Heart right ventricle (tissue), 16 donors: ENCODE measurements around the gene SPRN. TPM values are rescaled to one million over a fixed set of nuclear protein-coding genes. Genes with fewer than 3 reads are reported as not detected.

Source experiments
- ATAC-seq, 8 donors: fragments of 200-7000 bp; cut with Tn5 transposase; one replicate each; pipeline ENCODE4 v1.9.1; 2020; ENCODE audit warnings: mild to moderate bottlenecking in 8 of 8, moderate library complexity in 8 of 8, moderate number of reproducible peaks in 1 of 8
- DNase-seq, 2 donors: peaks; one replicate each; pipeline ENCODE4 v3.0.0-alpha.2; 2020
- H3K27ac ChIP-seq, 10 donors: fragments of 200-600 bp; sonication (generic) in 2 of 10; one replicate each; pipeline versions ENCODE4 v1.5.0 to v1.8.0; 2020 to 2022; ENCODE audit warnings: mild to moderate bottlenecking in 3 of 10
- H3K27me3 ChIP-seq, 7 donors: fragments of 200-600 bp; one replicate each; pipeline ENCODE4 v1.8.0; 2021 to 2022; ENCODE audit warnings: mild to moderate bottlenecking in 2 of 7
- H3K36me3 ChIP-seq, 9 donors: fragments of 200-600 bp; sonication (generic) in 1 of 9; one replicate each; pipeline versions ENCODE4 v1.5.0 to v1.8.0; 2020 to 2022; ENCODE audit warnings: mild to moderate bottlenecking in 2 of 9
- H3K4me1 ChIP-seq, 9 donors: fragments of 200-600 bp; sonication (generic) in 1 of 9; one replicate each; pipeline versions ENCODE4 v1.5.0 to v1.8.0; 2020 to 2022; ENCODE audit warnings: mild to moderate bottlenecking in 4 of 9
- H3K4me3 ChIP-seq, 10 donors: fragments of 200-600 bp; sonication (generic) in 2 of 10; one replicate each; pipeline versions ENCODE4 v1.5.0 to v1.8.0; 2020 to 2022; ENCODE audit warnings: mild to moderate bottlenecking in 7 of 10, moderate library complexity in 2 of 10
- H3K9me3 ChIP-seq, 11 donors: fragments of 200-600 bp in 10 of 11; sonication (generic) in 2 of 11; one replicate each; pipeline versions ENCODE4 v1.5.0 to v1.8.0; 2013 to 2022; ENCODE audit warnings: mild to moderate bottlenecking in 2 of 11, control low read depth in 1 of 11, moderate library complexity in 1 of 11
- WGBS, 2 donors: extraction: QIAGEN DNeasy Blood & Tissue Kit; methylation state at CpG; one replicate each; pipeline ENCODE4 v1.1.7; 2013; ENCODE audit warnings: inconsistent platforms in 1 of 2; 5-methylcytosine and 5-hydroxymethylcytosine counted together
- intact Hi-C, 10 donors: fragments of 100-400 bp; cut with DNase I; formaldehyde crosslinking; loops; one replicate each; pipeline versions ENCODE4 v1.11.1 to v1.14.2; 2022
- polyA plus RNA-seq, 2 donors: library from polyadenylated mRNA; stranded (reverse); fragments of 200-250 nt; gene quantifications; one replicate each; pipeline ENCODE4 v1.2.3, GENCODE V29; 2013
- total RNA-seq, 10 donors: library from RNA; stranded (reverse); fragmentation: NEBNext Ultra II Directional in 3 of 10; extraction: Animal tissue kit (Norgen Biotek cat#: 25700) in 3 of 10; gene quantifications; one replicate each; pipeline versions ENCODE4 v1.2.1 to v1.2.4, GENCODE V29; 2021 to 2023
- TF ChIP-seq, protein P1 (sequence below), 9 donors: fragments of 200-600 bp; sonication (generic) in 2 of 9; IDR thresholded peaks; one replicate each; pipeline versions ENCODE4 v1.5.0 to v1.8.0; 2021 to 2022; ENCODE audit warnings: antibody characterized with exemption in 9 of 9, mild to moderate bottlenecking in 5 of 9, moderate library complexity in 1 of 9
- donor health status: Arrhythmogenic right ventricular cardiomyopathy.
- donor health status: ischemic (EF 13 %, LVEDD 7.1; RV severe dilation, severe dysfunction).
- donor health status: healthy with polysubstance abuse.
- donor health status: DM: no; HTN: yes; CAD: no.
- donor health status: DM: no; HTN: no; CAD: no.
- donor health status: ischemic (EF 25% LVEDD 6.9; RV normal size, moderate dysfunction).
- donor health status: ischemic (EF 25% LVEDD 5.7; RV mildly dilated, moderate dysfunction).
- donor health status: healthy.
- donor health status: DM: yes; HTN: yes; CAD: no.
- donor health status: Ischemic cardiomyopathy.
- donor health status: ischemic (EF 35%, LVEDD 5.7; RV mildly dilated, moderate dysfunction).
- donor health status: nonischemic (EF 11% LVEDD 7.7; RV severe dilation, severe dysfunction).
- donor health status: DM: yes; HTN: yes; CAD: no.
- donor health status: PGD.
- donor health status: ischemic (EF 29% LVEDD 5.4; RV normal size, mild dysfunction).
- donor health status: nonischemic (EF 23%, LVEDD 6.1; RV moderate dilation, normal function).

SPRN gene
- total and polyA plus RNA-seq, 12 donors = 0.07 to 0.22 (median 0.09) TPM; not detected in 9

DNA sequence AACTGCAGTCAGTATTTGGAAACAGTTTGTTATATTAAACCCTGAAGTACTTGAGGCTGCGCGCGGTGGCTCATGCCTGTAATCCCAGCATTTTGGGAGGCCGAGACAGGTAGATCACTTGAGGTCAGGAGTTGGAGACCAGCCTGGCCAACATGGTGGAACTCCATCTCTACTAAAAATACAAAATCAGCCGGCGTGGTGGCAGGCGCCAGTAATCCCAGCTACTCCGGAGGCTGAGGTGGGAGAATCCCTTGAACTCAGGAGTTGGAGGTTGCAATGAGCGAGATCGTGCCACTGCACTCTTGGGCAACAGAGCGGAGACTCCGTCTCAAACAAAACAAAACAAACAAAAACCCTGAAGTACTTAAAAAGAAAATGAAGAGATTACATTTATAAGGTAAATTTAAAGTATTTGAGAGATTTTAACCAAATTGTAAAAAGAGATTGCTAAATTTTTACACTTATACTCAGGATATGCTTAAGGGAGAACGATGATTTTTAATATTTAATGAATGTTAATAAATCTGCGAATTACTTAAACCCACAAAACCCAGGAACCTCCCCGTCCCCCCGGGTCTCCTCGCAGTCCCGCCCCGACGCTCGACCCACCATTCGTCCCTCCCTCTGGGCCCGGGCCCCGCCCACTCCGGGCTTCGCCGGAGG, 30.9 kb downstream of the SPRN start:
- no peak for ATAC-seq
- TF ChIP-seq, protein P1, sequence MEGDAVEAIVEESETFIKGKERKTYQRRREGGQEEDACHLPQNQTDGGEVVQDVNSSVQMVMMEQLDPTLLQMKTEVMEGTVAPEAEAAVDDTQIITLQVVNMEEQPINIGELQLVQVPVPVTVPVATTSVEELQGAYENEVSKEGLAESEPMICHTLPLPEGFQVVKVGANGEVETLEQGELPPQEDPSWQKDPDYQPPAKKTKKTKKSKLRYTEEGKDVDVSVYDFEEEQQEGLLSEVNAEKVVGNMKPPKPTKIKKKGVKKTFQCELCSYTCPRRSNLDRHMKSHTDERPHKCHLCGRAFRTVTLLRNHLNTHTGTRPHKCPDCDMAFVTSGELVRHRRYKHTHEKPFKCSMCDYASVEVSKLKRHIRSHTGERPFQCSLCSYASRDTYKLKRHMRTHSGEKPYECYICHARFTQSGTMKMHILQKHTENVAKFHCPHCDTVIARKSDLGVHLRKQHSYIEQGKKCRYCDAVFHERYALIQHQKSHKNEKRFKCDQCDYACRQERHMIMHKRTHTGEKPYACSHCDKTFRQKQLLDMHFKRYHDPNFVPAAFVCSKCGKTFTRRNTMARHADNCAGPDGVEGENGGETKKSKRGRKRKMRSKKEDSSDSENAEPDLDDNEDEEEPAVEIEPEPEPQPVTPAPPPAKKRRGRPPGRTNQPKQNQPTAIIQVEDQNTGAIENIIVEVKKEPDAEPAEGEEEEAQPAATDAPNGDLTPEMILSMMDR (IDR thresholded peaks at IDR 0.05) = no peak
- Histone ChIP-seq H3K36me3 (peaks cover 0 to 30% (median 7%) of the 10 kb centered on the region in 9 donors), H3K4me3 (peak overlapping the region in 9 of 10 donors; percentile 62 to 99 (median 91)), H3K4me1 (peaks cover 3 to 40% (median 15%) of the 10 kb centered on the region in 9 donors), H3K9me3 (no peaks in the 10 kb centered on the region), H3K27ac (peak overlapping the region in 9 of 10 donors; percentile 71 to 97 (median 91)), H3K27me3 (no peaks in the 10 kb centered on the region)
- intact Hi-C loops = no loop called here
- no peak for DNase-seq
- WGBS, 2 donors = 35 to 36% methylated on average over 27 of the region's 27 CpGs

DNA sequence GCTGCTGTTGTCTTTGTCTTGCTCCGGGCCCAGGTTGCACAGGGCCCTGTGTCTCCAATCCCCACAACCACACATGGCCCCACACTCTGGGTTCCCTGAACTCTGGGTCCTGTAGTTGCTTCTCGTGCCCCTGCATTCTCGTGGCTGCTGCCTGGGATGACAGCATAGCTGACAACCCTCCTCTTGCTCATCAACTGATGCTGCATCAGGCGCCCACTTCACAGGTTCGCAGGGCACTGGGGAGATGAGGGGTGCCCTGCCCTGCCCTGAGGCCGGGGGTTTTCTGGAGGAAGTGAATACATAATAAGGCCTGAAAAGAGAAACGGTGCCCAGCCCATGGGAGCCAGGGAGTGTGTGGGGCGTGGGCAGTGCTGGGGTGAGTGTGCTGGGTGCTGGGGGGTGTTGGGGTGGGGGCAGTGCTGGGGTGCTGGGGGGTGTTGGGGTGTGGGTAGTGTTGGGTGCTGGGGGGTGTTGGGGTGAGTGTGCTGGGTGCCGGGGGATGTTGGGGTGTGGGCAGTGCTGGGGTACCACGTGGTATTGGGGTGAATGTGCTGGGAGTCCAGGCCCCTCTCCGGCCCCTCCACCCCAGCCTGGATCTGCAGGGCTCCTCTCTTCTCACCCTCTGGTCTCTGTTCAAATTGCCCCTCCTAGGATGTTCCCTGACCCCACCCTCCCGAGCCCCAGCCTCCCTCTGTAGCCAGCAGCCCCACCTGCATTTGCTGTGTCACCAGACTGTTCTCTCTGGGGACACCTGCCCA, 32.5 kb downstream of the SPRN start:
- intact Hi-C loops = no loop called here

DNA sequence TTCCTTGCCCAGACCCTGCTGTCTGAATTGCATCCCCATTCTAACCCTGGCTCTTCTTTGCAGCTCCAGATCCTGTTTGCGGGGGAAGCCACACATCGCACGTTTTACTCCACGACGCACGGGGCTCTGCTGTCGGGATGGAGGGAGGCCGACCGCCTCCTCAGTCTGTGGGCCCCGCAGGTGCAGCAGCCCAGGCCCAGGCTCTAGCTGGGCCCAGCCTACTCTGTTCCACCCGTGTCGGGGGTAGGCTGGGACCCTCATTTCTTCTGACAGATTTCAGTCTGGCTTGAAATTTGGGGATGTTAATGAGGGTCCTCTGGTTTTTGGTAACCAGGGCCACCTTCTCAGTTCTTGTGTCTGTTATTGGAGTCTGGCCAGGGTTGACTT, 33.2 kb downstream of the SPRN start:
- intact Hi-C loops = no loop called here
- Histone ChIP-seq H3K4me3 (no peak overlapping the region), H3K9me3 (no peaks in the 10 kb centered on the region), H3K36me3 (peaks cover 0 to 12% (median 0%) of the 10 kb centered on the region in 9 donors), H3K27ac (no peak overlapping the region), H3K4me1 (peaks cover 3 to 44% (median 15%) of the 10 kb centered on the region in 9 donors), H3K27me3 (no peaks in the 10 kb centered on the region)
- 95 to 96% methylated on average over 12 of the region's 12 CpGs for WGBS, 2 donors
- ATAC-seq = no peak
- no peak for DNase-seq
- TF ChIP-seq, protein P1 (IDR thresholded peaks at IDR 0.05) = no peak

More for the DNA sequence above, 32.5 kb downstream of the SPRN start:
- Histone ChIP-seq H3K4me3 (no peak overlapping the region), H3K27ac (no peak overlapping the region), H3K27me3 (no peaks in the 10 kb centered on the region), H3K9me3 (no peaks in the 10 kb centered on the region), H3K4me1 (peaks cover 3 to 44% (median 15%) of the 10 kb centered on the region in 9 donors), H3K36me3 (peaks cover 0 to 19% (median 0%) of the 10 kb centered on the region in 9 donors)
- WGBS, 2 donors = 84 to 92% methylated on average over 12 of the region's 12 CpGs
- TF ChIP-seq, protein P1 (IDR thresholded peaks at IDR 0.05) = no peak
- DNase-seq (no peak), ATAC-seq (no peak)

DNA sequence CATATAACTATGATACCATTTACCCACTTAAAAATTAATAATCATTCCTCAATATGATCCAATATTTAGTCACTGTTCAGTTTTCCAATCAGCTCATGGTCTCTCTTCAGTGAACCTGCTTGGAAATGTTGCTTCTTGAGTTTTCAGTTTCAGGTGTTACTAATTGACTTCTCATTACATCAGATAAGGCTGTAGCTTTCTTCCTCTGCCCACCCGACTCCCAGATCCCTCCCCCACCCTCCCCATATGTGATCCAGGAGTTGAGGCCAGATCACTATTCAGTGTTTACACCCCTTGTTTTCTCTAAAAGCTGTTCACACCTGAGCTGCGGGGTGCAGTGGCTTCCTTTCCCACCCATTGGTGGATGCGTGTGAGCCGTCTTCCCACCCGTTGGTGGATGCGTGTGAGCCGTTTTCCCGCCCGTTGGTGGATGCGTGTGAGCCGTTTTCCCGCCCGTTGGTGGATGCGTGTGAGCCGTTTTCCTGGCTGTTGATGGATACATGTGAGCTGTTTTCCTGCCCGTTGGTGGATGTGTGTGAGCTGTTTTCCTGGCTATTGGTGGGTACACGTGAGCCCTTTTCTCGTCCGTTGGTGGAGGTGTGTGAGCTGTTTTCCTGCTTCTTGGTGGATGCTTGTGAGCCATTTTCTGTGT, 33.7 kb downstream of the SPRN start:
- Histone ChIP-seq H3K9me3 (no peaks in the 10 kb centered on the region), H3K27ac (peak overlapping the region in 2 of 10 donors; percentile 64 to 86), H3K27me3 (no peaks in the 10 kb centered on the region), H3K36me3 (peaks cover 0 to 7% (median 0%) of the 10 kb centered on the region in 9 donors), H3K4me3 (no peak overlapping the region), H3K4me1 (peaks cover 3 to 44% (median 15%) of the 10 kb centered on the region in 9 donors)
- TF ChIP-seq, protein P1 (IDR thresholded peaks at IDR 0.05) = no peak
- WGBS, 2 donors = 89 to 92% methylated on average over 19 of the region's 19 CpGs
- DNase-seq = no peak
- no peak for ATAC-seq
- intact Hi-C loops = no loop called here
